Limb (tissue), 2 donors: ENCODE measurements around the gene CCP110.

Experiments used
- DNase-seq, 2 donors: peaks; one replicate each; pipeline ENCODE4 v3.0.0-alpha.2; 2016; ENCODE audit errors: extremely low spot score in 2 of 2

The CCP110 gene

GRCh38 chr16:19506965-19507364, 16.8 kb upstream of the CCP110 start:
- no peak for DNase-seq

- no peak for DNase-seq
These were observed 15.9 kb upstream of the CCP110 start for GRCh38 chr16:19507867-19508266.

GRCh38 chr16:19512297-19512696, 11.4 kb upstream of the CCP110 start:
- no peak for DNase-seq

GRCh38 chr16:19513377-19514053, 10.2 kb upstream of the CCP110 start:
- no peak for DNase-seq

- no peak for DNase-seq
These were observed 8.0 kb upstream of the CCP110 start for GRCh38 chr16:19515757-19516156.

GRCh38 chr16:19517424-19518089, 6.2 kb upstream of the CCP110 start:
- DNase-seq = no peak

GRCh38 chr16:19518388-19518787, 5.4 kb upstream of the CCP110 start:
- no peak for DNase-seq

GRCh38 chr16:19520861-19521331, 2.8 kb upstream of the CCP110 start:
- DNase-seq = no peak

GRCh38 chr16:19521471-19522396, 2.0 kb upstream of the CCP110 start, which contains the start of gene GDE1:
Gene GDE1 (minus strand): TSS chr16:19522098. CDS start chr16:19521964, 134 bp downstream.
- peak; percentile 94 to 96 for DNase-seq

GRCh38 chr16:19522397-19522732, 1.4 kb upstream of the CCP110 start:
- no peak for DNase-seq

- DNase-seq = no peak
These were observed 982 bp upstream of the CCP110 start for GRCh38 chr16:19522760-19523159.

- DNase-seq = no peak
These were observed 571 bp upstream of the CCP110 start for GRCh38 chr16:19523184-19523558.

- DNase-seq = no peak
These were observed 544 bp downstream of the CCP110 start for GRCh38 chr16:19524356-19524615.

GRCh38 chr16:19524616-19525384, 1.1 kb downstream of the CCP110 start:
- DNase-seq = no peak

GRCh38 chr16:19525385-19525723, 1.6 kb downstream of the CCP110 start:
- no peak for DNase-seq

GRCh38 chr16:19527161-19527560, 3.4 kb downstream of the CCP110 start:
- DNase-seq = no peak

GRCh38 chr16:19528666-19529065, 4.9 kb downstream of the CCP110 start:
- DNase-seq = no peak

- no peak for DNase-seq
These were observed 8.9 kb downstream of the CCP110 start for GRCh38 chr16:19532601-19533000.

GRCh38 chr16:19540241-19540970, 16.7 kb downstream of the CCP110 start:
- DNase-seq = no peak

- no peak for DNase-seq
These were observed 18.5 kb downstream of the CCP110 start for GRCh38 chr16:19542138-19542821.
